Neutrophil (primary cell): ENCODE measurements around the gene HOXD3.

Experiments
- H3K27ac ChIP-seq: fragments of 200-600 bp; sonication (generic); 2 replicates; pipeline ENCODE4 v1.5.1; 2016; ENCODE audit warnings: mild to moderate bottlenecking, moderate library complexity
- H3K27me3 ChIP-seq: fragments of 200-600 bp; sonication (generic); 2 replicates; pipeline ENCODE4 v1.6.0; 2016; ENCODE audit warnings: mild to moderate bottlenecking
- H3K36me3 ChIP-seq: fragments of 200-600 bp; sonication (generic); 2 replicates; pipeline ENCODE4 v1.5.1; 2017
- H3K4me1 ChIP-seq, 2 experiments: fragments of 200-600 bp in 1 of 2; sonication (generic) in 1 of 2; 1 replicate in 1 of 2; 2 replicates in 1 of 2; pipeline versions ENCODE4 v1.5.1 to v1.6.1; 2013 to 2016; ENCODE audit warnings: low read depth in 1 of 2, low read length in 1 of 2, mild to moderate bottlenecking in 1 of 2, moderate library complexity in 1 of 2; ENCODE audit not compliant: control insufficient read depth in 1 of 2, insufficient read depth in 1 of 2
- H3K4me3 ChIP-seq, 2 experiments: fragments of 200-600 bp in 1 of 2; sonication (generic) in 1 of 2; 1 replicate in 1 of 2; 2 replicates in 1 of 2; pipeline ENCODE4 v1.5.1; 2013 to 2016; ENCODE audit warnings: low read depth in 1 of 2, low read length in 1 of 2, mild to moderate bottlenecking in 1 of 2, moderate library complexity in 1 of 2
- H3K9me3 ChIP-seq: fragments of 200-600 bp; sonication (generic); 2 replicates; pipeline ENCODE4 v1.5.1; 2016
- CTCF ChIP-seq: fragments of 200-600 bp; sonication (generic); IDR thresholded peaks from 2 replicates; pipeline ENCODE4 v1.5.1; 2016; ENCODE audit warnings: antibody characterized with exemption

The HOXD3 gene

DNA sequence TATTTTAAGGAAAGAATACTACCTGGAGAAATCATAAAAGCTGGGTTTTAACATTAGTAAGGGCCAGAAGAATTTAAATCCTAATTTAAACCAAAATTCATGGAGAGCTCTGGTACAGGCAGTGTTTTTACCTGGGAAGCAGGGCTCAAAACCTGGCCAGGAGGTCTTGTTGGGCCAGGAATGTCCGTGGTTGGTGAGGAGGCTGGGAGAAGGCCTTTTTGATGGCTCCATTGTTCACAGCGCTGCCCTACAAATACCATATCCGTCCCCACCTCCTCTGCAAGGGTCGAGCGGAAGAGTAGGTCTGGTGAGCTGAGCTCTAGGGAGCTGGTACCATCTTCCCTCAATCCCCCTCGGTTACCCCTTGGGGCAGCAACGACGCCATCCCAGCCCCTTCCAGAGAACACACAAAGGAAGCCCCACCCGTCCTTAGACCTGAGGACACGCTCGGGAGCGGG, 20.5 kb downstream of the HOXD3 start:
- Histone ChIP-seq H3K4me3 (no peak overlapping the region), H3K27me3 (peaks cover 100% of the 10 kb centered on the region)

GRCh38 chr2:176178038-176178756, 21.1 kb downstream of the HOXD3 start:
- H3K27me3 ChIP-seq: peaks cover 100% of the 10 kb centered on the region
- H3K9me3 ChIP-seq: no peaks in the 10 kb centered on the region
- no peaks in the 10 kb centered on the region for H3K36me3 ChIP-seq
- no peak for TF ChIP-seq CTCF
- H3K4me3 ChIP-seq: no peak overlapping the region
- no peak overlapping the region for H3K27ac ChIP-seq
- H3K4me1 ChIP-seq: no peaks in the 10 kb centered on the region

More for the DNA sequence above, 20.5 kb downstream of the HOXD3 start:
- no peaks in the 10 kb centered on the region for H3K9me3 ChIP-seq
- H3K36me3 ChIP-seq: no peaks in the 10 kb centered on the region
- H3K4me1 ChIP-seq: no peaks in the 10 kb centered on the region
- no peak for TF ChIP-seq CTCF
- H3K27ac ChIP-seq: no peak overlapping the region

GRCh38 chr2:176178757-176179295, 21.7 kb downstream of the HOXD3 start:
- H3K27me3 ChIP-seq: peaks cover 100% of the 10 kb centered on the region
- TF ChIP-seq CTCF: no peak
- no peaks in the 10 kb centered on the region for H3K9me3 ChIP-seq
- no peaks in the 10 kb centered on the region for H3K36me3 ChIP-seq
- H3K27ac ChIP-seq: no peak overlapping the region
- no peak overlapping the region for H3K4me3 ChIP-seq
- H3K4me1 ChIP-seq: no peaks in the 10 kb centered on the region

DNA sequence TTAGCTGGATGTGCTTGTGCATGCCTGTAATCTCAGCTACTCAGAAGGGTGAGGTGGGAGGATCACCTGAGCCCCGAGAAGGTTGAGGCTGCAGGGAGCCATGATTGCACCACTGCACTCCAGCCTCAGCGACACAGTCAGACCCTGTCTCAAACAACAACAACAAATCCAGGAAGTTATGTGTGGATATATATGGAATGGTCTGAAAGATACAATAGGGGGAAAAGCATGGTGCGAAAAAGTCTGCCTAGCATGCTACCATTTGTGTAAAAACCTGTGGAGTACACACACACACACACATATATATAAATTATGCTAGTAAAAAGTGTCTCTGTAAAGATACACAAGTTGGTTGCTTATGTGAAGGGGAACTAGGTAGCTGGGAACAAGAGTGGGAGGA, 24.4 kb downstream of the HOXD3 start:
- no peak overlapping the region for H3K4me3 ChIP-seq
- no peaks in the 10 kb centered on the region for H3K9me3 ChIP-seq
- H3K27ac ChIP-seq: no peak overlapping the region
- H3K27me3 ChIP-seq: peaks cover 100% of the 10 kb centered on the region
- no peaks in the 10 kb centered on the region for H3K36me3 ChIP-seq
- TF ChIP-seq CTCF: no peak
- no peaks in the 10 kb centered on the region for H3K4me1 ChIP-seq

GRCh38 chr2:176182671-176183070, 25.6 kb downstream of the HOXD3 start:
- Histone ChIP-seq H3K27me3 (peaks cover 100% of the 10 kb centered on the region), H3K9me3 (no peaks in the 10 kb centered on the region), H3K27ac (no peak overlapping the region), H3K4me1 (peaks cover 4 to 7% of the 10 kb centered on the region in 2 experiments), H3K36me3 (no peaks in the 10 kb centered on the region), H3K4me3 (no peak overlapping the region)
- no peak for TF ChIP-seq CTCF
